Bronchial epithelial cell (primary cell): Measurements from ENCODE around the gene PRSS38. TPM values are rescaled to one million over a fixed set of nuclear protein-coding genes. Genes with fewer than 3 reads are reported as not detected.

Source experiments
- DNase-seq: peaks from one replicate; pipeline ENCODE4 v3.0.0-alpha.2; 2010; ENCODE audit warnings: low read depth
- FAIRE-seq: peaks from 2 replicates; lab custom pipeline; 2011; peaks lifted over from hg19 to GRCh38; lab: Jason Lieb, UNC
- H3K27me3 ChIP-seq: 2 replicates; pipeline ENCODE4 v1.5.1; 2011; ENCODE audit warnings: low read length; ENCODE audit not compliant: control insufficient read depth, insufficient read depth
- H3K36me3 ChIP-seq: 2 replicates; pipeline ENCODE4 v1.5.1; 2011; ENCODE audit warnings: low read length; ENCODE audit not compliant: control insufficient read depth, insufficient read depth
- H3K4me3 ChIP-seq: 2 replicates; pipeline ENCODE4 v1.5.1; 2011; ENCODE audit warnings: mild to moderate bottlenecking, low read depth, low read length, control low read depth
- total RNA-seq: library from RNA; depleted of rRNA; stranded (reverse); fragments of >200 nt; gene quantifications from 2 replicates; pipeline ENCODE4 v1.2.1, GENCODE V29; 2014
- TF ChIP-seq, protein P1 (sequence below): IDR thresholded peaks from 2 replicates; pipeline ENCODE4 v1.5.1; 2011; ENCODE audit warnings: mild to moderate bottlenecking, moderate library complexity, low read length, control low read depth, inconsistent platforms; ENCODE audit not compliant: insufficient read depth, severe bottlenecking

PRSS38 gene
- total RNA-seq, 1 donor from 2014 or later, result not detected

DNA sequence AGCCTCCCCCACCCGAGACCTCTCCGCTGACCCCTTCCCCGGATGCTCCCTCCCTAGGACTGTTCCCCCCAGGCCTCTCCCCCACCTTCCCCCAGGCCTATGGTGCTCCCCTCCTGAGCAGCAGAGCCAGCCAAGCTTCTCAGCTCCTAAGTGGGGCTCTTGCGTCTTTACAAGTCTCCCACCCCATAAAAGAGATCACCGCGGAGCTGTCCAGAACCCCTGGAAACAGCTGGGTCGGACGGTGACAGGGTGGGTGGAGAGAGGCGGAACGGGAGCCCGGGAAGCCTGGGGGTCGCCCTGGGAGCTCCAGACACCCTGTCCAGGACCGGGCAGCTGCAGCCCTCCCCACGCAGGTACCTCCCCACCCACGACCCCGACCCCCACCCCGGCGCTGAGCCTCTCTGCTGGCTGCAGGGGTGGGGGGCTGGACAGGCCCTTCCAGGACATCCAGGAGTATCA lies 71.1 kb downstream of the PRSS38 start:
- no peak for DNase-seq
- H3K4me3 ChIP-seq, result peak overlapping the region; percentile 14
- no peak for FAIRE-seq

DNA sequence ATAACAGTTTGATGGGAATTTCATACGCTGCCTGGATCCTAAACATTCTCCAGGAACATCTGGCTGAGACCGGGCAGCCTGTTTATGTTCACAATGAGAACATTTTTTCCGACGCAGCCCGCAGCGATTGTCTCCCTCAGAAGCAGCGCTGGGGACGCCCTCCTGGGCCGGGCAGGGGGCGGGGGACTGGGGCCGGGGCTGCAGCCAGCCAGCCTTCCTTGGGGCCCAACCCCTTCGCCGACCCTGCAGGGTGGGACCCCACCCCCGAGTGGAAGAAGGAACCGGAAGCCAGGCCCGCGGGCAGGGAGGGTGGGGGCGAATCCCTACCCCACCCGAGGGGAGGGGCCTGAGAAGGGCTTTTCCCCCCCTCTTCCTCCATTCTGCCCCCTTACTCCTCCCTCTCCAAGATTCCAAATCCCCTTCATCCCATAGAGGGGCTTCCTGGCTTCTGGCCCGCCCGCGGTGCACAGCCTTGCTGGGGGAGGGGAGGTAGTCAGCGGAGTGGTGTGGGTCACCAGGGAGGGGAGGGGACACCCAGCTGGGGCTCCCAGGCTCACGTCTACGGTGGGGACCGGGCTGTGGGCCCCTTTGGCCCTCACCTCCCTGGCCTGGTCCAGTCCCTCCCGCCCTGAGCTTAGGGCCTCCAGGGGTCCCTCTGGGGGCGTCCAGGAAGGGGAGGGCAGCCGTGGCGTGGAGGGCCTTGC lies 71.7 kb downstream of the PRSS38 start:
- H3K27me3 ChIP-seq, result no peaks in the 10 kb centered on the region
- H3K4me3 ChIP-seq, result peak overlapping the region; percentile 14
- TF ChIP-seq, protein P1, sequence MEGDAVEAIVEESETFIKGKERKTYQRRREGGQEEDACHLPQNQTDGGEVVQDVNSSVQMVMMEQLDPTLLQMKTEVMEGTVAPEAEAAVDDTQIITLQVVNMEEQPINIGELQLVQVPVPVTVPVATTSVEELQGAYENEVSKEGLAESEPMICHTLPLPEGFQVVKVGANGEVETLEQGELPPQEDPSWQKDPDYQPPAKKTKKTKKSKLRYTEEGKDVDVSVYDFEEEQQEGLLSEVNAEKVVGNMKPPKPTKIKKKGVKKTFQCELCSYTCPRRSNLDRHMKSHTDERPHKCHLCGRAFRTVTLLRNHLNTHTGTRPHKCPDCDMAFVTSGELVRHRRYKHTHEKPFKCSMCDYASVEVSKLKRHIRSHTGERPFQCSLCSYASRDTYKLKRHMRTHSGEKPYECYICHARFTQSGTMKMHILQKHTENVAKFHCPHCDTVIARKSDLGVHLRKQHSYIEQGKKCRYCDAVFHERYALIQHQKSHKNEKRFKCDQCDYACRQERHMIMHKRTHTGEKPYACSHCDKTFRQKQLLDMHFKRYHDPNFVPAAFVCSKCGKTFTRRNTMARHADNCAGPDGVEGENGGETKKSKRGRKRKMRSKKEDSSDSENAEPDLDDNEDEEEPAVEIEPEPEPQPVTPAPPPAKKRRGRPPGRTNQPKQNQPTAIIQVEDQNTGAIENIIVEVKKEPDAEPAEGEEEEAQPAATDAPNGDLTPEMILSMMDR, result no peak
- FAIRE-seq, result no peak
- H3K36me3 ChIP-seq, result no peaks in the 10 kb centered on the region
- no peak for DNase-seq

More for the DNA sequence above, 71.1 kb downstream of the PRSS38 start:
- TF ChIP-seq, protein P1, result no peak
- Histone ChIP-seq H3K27me3 (no peaks in the 10 kb centered on the region), H3K36me3 (no peaks in the 10 kb centered on the region)

DNA sequence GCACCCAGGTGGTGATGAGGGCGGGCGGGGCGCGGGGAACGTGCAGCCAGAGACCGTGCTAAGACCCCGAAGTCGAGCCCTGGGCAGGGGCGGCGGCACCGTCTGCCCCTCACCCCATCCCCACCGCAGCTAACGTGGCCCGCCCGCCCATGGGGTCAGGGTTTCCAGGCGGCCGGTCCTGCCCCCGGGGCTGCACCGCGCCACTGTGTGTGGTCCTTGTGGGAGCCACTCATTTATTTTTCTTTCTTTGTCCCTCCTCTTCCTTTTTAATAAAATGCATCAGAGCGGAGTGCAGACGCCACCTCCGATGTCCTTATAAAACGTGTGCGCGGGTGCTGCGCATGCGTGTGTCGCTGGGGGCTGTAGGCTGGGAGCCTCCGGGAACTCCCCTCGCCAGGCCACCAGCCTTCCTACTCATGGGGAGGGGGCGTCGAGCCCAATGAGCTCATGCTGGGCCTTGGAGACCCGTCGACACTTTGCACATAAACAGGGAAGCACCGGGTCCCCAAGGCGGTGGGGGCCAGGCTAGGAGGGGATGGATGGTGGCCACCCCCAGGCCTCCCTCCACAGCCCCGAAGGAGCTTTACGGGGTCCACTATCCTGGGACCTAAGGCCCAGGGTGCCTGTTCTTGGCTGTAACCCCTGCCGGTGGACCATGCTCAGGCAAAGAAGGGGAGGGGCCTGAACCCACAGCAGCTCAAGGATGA lies 72.4 kb downstream of the PRSS38 start:
- Histone ChIP-seq H3K4me3 (no peak overlapping the region), H3K27me3 (no peaks in the 10 kb centered on the region), H3K36me3 (no peaks in the 10 kb centered on the region)
- TF ChIP-seq, protein P1, result no peak
- DNase-seq, result no peak
- FAIRE-seq, result no peak

DNA sequence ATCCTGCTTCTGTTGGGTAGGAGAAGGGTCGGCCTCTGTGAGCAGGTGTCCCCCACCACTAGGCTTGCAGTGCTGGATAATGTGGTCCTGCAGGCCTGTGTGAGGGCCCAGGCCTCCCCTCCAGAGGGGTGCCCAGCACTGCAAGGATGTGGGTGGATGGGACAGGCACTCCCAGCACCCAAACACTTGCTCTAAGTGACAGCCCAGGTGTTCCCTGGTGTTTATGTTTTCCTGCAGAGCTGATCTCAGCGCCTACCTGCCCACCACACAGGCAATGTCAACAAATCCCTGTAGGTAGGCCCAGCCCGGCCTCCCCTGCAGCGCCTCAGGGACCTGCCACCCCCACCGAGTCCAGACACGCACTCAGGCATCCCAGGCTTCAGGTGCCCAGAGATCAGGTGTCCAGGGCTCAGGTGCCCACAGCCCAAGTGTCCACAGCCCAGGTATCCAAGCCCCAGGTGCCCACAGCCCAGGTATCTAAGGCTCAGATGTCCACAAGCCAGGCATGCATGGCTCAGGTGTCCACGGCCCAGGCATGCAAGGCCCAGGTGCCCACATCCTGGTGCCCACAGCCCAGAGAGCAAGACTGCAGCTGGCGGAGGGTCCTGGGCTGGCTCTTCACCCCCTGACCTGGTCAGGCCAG lies 73.0 kb downstream of the PRSS38 start:
- FAIRE-seq (no peak), DNase-seq (no peak)
- TF ChIP-seq, protein P1, result no peak
- Histone ChIP-seq H3K4me3 (no peak overlapping the region), H3K36me3 (no peaks in the 10 kb centered on the region), H3K27me3 (no peaks in the 10 kb centered on the region)

DNA sequence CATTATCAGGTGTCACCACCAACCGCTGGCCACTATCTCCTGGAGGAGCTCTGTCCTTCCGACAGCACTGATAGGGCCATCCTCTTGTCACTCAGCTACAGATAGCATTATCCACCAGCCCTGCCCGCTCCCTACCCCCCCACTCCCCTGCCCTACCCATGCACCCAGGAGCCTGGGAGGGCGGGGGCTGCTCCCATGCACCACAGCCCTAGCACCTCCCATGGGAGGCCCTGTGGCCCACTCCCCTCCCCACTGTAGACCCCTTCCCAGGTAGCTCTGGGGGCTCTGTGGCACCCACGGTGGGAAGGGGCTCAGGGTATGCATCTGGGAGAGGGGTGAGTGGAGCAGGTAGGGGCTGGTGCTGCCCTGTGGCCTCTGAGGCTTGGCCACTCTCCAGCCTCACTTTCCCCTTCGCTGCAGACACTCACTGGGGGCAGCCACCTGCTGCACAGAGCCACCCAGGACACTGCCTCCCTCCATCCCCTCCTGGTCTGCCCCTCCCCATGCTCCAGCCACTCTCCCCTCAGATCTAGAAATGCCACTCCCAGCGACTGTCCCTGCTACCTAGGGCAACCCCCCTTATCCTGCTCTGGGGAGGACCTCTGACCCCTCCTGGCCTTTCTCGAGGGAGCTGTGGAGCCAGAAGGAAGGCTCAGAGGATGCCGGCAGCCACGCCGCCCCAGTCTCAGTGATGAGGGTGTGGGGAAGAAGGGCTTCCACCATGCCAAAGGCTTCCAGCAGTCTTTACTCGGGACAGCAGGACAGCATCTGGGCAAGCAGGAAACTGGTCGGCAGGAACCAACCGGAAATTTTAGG lies 73.8 kb downstream of the PRSS38 start:
- TF ChIP-seq, protein P1, result no peak
- Histone ChIP-seq H3K27me3 (no peaks in the 10 kb centered on the region), H3K36me3 (no peaks in the 10 kb centered on the region), H3K4me3 (no peak overlapping the region)
- DNase-seq, result no peak
- no peak for FAIRE-seq
